ENCODE measurements around the gene HID1.
"Not testable (repeated sequence)": the region's sequence is repeated elsewhere in the genome, so short reads cannot be mapped to it uniquely, and the experiment has no call there.

Gene HID1

GRCh38 chr17:74922694-74923537 is 49.6 kb downstream of the HID1 start, which contains the start of gene USH1G:
TSS of gene USH1G (minus strand) at chr17:74923255. CDS start at chr17:74923073, 182 bp downstream.
- DNase-seq (ENCODE audit: low read depth in 2 of 2) = no peak

GRCh38 chr17:74922172-74922571 is 50.4 kb downstream of the HID1 start:
- DNase-seq (ENCODE audit: low read depth in 2 of 2) = no peak

- DNase-seq (ENCODE audit: low read depth in 2 of 2) = no peak
Measured at GRCh38 chr17:74921769-74922168, 50.8 kb downstream of the HID1 start.

GRCh38 chr17:74921026-74921681 is 51.4 kb downstream of the HID1 start:
- DNase-seq (ENCODE audit: low read depth in 2 of 2) = no peak

DNA sequence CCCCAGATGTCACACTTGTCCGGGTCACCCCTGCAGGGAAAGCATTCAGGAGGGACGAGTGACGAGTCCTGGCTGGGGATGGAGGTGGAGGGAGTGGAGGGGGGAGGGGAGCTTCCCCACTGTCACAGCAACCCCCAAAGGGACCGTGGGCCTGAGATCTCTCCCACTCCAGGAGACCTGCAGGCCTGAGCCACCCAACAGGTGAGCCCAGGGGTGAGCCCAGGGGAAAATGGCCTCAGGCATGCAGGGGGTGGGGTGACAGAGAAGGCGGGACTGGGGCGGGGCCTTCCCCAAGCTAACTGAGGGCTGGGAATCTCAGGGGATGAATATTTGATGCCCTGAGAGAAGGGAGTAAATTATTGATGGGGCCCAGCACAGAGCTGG is 51.9 kb downstream of the HID1 start:
- no peak for DNase-seq (ENCODE audit: low read depth in 2 of 2)

GRCh38 chr17:74920306-74920620 is 52.3 kb downstream of the HID1 start:
- no peak for DNase-seq (ENCODE audit: low read depth in 2 of 2)

- no peak for DNase-seq (ENCODE audit: low read depth in 2 of 2)
Measured at GRCh38 chr17:74919440-74920305, 52.9 kb downstream of the HID1 start.

- DNase-seq (ENCODE audit: low read depth in 2 of 2) = no peak
Measured at GRCh38 chr17:74918906-74919305, 53.7 kb downstream of the HID1 start.

- no peak for DNase-seq (ENCODE audit: low read depth in 2 of 2)
Measured at GRCh38 chr17:74917430-74917829, 55.1 kb downstream of the HID1 start.

GRCh38 chr17:74916851-74917199 is 55.7 kb downstream of the HID1 start:
- no peak for DNase-seq (ENCODE audit: low read depth in 2 of 2)

DNA sequence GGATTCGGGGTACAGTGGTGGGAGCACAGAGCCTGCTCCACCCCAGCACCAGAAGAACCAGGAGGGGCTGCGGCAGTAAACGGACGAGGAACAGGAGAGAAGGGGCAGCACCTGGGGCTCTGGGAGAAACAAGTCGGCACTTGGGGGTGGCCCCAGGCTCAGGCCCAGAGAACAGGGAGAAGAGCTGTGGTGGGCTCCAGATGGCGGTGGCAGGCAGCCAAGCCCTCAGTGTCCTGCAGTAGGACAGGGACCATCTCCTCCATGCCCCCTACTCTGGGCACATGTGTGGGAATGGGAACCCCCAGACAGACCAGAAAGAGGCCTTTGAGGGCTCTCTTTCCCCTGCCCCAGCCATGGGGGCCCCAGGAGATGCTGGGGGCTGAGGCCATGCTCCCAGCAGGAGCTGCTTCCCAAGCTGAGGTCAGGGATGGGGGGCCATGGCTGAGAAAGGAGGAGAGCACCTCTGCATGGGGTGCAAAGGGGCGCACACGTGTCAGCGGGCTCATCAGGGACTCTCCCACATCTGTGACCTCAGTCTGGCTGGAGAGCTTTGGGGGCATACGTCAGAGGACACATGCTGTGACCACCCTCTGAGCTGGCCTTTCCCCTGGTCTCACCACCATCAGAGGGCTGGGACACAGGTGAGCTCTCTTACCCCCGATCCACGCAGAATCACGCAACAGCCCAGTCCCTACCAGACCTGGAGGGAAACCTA is 56.3 kb downstream of the HID1 start:
- DNase-seq (ENCODE audit: low read depth in 2 of 2) = no peak

DNA sequence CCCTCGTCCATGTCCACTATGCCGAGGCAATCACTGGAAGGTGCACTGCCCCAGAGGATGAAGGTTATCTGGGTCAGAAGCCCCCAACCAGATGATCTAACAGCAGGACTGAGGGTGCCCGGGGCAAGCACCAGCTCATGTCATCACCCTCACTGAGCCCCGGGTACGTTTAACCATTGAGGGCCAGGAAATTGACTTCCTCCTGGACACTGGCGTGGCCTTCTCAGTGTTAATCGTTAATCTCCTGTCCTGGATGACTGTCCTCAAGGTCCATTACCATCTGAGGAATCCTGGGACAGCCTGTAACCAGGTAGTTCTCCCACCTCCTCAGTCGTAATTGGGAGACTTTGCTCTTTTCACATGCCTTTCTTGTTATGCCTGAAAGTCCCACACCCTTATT is 61.1 kb downstream of the HID1 start:
- not testable (repeated sequence) for DNase-seq (ENCODE audit: low read depth in 2 of 2)

- DNase-seq (ENCODE audit: low read depth in 2 of 2) = not testable (repeated sequence)
Measured at GRCh38 chr17:74909097-74909496, 63.5 kb downstream of the HID1 start.

DNA sequence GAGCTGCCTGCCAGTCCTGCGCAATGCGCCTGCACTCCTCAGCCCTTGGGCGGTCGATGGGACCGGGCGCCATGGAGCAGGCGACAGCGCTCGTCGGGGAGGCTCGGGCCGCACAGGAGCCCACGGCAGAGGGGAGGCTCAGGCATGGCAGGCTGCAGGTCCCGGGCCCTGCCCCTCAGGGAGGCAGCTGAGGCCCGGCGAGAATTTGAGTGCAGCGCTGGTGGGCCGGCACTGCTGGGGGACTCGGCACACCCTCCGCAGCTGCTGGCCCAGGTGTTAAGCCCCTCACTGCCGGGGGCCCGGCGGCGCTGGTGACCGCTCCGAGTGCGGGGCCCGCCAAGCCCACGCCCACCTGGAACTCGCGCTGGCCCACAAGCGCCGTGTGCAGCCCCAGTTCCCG is 65.5 kb downstream of the HID1 start:
- DNase-seq (ENCODE audit: low read depth in 2 of 2) = no peak

GRCh38 chr17:74906214-74906793 is 66.3 kb downstream of the HID1 start:
- not testable (repeated sequence) for DNase-seq (ENCODE audit: low read depth in 2 of 2)

DNA sequence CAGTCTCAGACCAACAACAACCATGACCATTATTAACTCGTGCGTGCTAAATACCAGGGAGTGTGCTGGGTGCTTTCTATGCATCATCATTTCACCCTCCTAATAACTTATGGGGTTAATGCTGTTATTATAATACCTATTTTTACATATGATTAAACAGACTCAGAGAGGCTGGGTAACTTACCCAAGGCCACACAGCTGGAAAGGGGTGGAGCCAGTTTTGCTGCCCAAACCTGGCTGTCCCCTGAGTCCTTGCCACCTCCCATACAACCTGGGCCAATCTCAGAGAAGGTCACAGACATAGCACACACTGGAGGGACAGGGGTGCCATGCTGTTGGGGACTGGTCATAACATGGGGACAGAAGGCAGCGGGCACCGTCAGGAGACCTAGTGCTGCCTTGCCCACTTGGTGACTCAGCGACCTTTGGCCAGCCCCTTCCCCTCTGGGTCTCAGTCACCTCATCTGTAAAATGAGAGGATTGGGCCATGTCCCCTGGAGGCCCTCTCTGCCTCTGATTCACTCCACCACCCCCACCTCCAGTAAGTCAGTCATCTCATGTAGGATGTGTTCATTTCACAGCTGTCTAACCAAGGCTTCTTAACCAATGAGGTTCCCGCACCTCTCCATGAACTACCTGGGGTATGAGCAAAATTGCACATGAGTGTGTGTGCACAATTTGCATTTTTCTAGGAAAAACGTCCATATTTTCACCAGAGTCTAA is 67.7 kb downstream of the HID1 start:
- DNase-seq (ENCODE audit: low read depth in 2 of 2) = no peak

- no peak for DNase-seq (ENCODE audit: low read depth in 2 of 2)
Measured at GRCh38 chr17:74903671-74904070, 68.9 kb downstream of the HID1 start.

DNA sequence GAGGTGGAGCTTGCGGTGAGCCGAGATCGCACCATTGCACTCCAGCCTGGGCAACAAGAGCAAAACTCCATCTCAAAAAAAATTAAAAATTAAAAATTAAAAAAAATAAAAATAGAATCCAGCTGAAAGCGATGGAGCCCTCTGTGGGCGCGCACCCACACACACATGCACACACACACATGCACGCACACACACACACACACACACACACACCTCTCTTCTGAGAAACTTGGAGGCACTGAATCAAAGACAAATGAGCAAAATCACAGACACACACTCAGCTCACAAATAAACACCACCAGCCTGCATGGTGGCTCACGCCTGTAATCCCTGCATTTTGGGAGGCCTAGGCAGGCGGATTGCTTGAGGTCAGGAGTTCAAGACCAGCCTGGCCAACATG is 69.5 kb downstream of the HID1 start:
- no peak for DNase-seq (ENCODE audit: low read depth in 2 of 2)

GRCh38 chr17:74901353-74902135 is 71.0 kb downstream of the HID1 start:
- DNase-seq (ENCODE audit: low read depth in 2 of 2) = no peak
